Measurements from ENCODE around the gene PSMD5.

DNA sequence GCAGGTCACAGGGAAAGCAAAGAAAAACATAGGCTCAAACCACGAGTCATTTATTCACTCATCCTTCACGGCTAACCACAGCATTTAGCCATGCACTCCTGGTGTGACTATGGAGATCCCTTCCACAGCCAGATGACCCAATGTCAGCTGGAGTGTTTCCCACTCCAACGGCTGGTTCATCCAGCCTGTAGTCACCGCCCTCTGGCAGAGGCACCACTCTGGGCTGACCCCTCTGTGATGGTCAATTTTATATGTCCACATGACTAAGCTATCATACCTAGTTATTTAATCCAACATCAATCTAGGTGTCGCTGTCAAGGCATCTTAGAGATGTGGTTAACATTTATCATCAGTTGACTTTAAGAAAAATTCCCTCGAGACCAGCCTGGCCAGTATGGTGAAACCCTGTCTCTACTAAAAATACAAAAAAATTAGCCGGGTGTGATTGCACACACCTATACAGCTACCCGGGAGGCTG lies 43.8 kb upstream of the PSMD5 start:
- TF ChIP-seq, protein P1, sequence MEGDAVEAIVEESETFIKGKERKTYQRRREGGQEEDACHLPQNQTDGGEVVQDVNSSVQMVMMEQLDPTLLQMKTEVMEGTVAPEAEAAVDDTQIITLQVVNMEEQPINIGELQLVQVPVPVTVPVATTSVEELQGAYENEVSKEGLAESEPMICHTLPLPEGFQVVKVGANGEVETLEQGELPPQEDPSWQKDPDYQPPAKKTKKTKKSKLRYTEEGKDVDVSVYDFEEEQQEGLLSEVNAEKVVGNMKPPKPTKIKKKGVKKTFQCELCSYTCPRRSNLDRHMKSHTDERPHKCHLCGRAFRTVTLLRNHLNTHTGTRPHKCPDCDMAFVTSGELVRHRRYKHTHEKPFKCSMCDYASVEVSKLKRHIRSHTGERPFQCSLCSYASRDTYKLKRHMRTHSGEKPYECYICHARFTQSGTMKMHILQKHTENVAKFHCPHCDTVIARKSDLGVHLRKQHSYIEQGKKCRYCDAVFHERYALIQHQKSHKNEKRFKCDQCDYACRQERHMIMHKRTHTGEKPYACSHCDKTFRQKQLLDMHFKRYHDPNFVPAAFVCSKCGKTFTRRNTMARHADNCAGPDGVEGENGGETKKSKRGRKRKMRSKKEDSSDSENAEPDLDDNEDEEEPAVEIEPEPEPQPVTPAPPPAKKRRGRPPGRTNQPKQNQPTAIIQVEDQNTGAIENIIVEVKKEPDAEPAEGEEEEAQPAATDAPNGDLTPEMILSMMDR (conservative IDR thresholded peaks at IDR 0.05; ENCODE audit: low read depth, low read length), result no peak
- no peak for TF ChIP-seq EZH2 (IDR thresholded peaks at IDR 0.05; ENCODE audit: borderline replicate concordance, low read depth, low read length, poor library complexity, severe bottlenecking)

All from A673 (cell line).